WTC11 (cell line): ENCODE measurements around the gene PTGIS. TPM values are rescaled to one million over a fixed set of nuclear protein-coding genes. Genes with fewer than 3 reads are reported as not detected.

Experiments
- ATAC-seq: fragments of 200-7000 bp; cut with Tn5 transposase; 2 replicates; pipeline ENCODE4 v1.10.0; 2021; ENCODE audit warnings: mild to moderate bottlenecking, moderate library complexity
- CTCF ChIA-PET: fragments of 300-600 bp; sonication (Branson Sonifier 250); formaldehyde crosslinking; loops from one replicate; lab custom pipeline; 2021; ENCODE audit warnings: antibody characterized with exemption; lab: Charles Lee
- POLR2A ChIA-PET: fragments of 350-600 bp; sonication (Branson Sonifier 250); formaldehyde crosslinking; loops from one replicate; lab custom pipeline; 2021; ENCODE audit warnings: antibody characterized with exemption; lab: Charles Lee
- DNase-seq: peaks from one replicate; pipeline ENCODE4 v3.0.0; 2021; ENCODE audit warnings: low spot score
- H3K27ac Mint-ChIP-seq: 2 replicates; pipeline ENCODE4 v1.8.0; 2021; ENCODE audit warnings: mixed read lengths
- H3K27me3 Mint-ChIP-seq: 2 replicates; pipeline ENCODE4 v1.8.0; 2021; ENCODE audit warnings: low read depth, mild to moderate bottlenecking, moderate library complexity, mixed read lengths
- H3K36me3 Mint-ChIP-seq: 2 replicates; pipeline ENCODE4 v1.8.0; 2021; ENCODE audit warnings: mixed read lengths
- H3K4me1 Mint-ChIP-seq: 2 replicates; pipeline ENCODE4 v1.8.0; 2022; ENCODE audit warnings: mixed read lengths
- H3K4me3 Mint-ChIP-seq: 2 replicates; pipeline ENCODE4 v1.8.0; 2021; ENCODE audit warnings: mild to moderate bottlenecking, moderate library complexity, mixed read lengths
- H3K9me3 Mint-ChIP-seq: 2 replicates; pipeline ENCODE4 v1.8.0; 2021; ENCODE audit warnings: mixed read lengths
- ATF1 ChIP-seq: sonication (generic); formaldehyde crosslinking; IDR thresholded peaks from 2 replicates; pipeline ENCODE4 v1.8.1; 2023; ENCODE audit warnings: mild to moderate bottlenecking, moderate library complexity, missing genetic modification reagents
- CREB1 ChIP-seq: sonication (generic); formaldehyde crosslinking; IDR thresholded peaks from 2 replicates; pipeline ENCODE4 v1.8.0; 2023; ENCODE audit warnings: mild to moderate bottlenecking, missing genetic modification reagents
- E2F5 ChIP-seq: sonication (generic); formaldehyde crosslinking; IDR thresholded peaks from 2 replicates; pipeline ENCODE4 v1.8.1; 2022; ENCODE audit warnings: mild to moderate bottlenecking, moderate library complexity, missing genetic modification reagents
- FOXJ3 ChIP-seq: sonication (generic); formaldehyde crosslinking; IDR thresholded peaks from 2 replicates; pipeline ENCODE4 v1.9.0; 2021; ENCODE audit warnings: missing genetic modification reagents, mild to moderate bottlenecking, borderline replicate concordance
- FOXP1 ChIP-seq: sonication (generic); formaldehyde crosslinking; IDR thresholded peaks from 2 replicates; pipeline ENCODE4 v1.8.0; 2022; ENCODE audit warnings: missing genetic modification reagents, mild to moderate bottlenecking, moderate library complexity, borderline replicate concordance
- GABPB1 ChIP-seq: sonication (generic); formaldehyde crosslinking; IDR thresholded peaks from 2 replicates; pipeline ENCODE4 v1.8.1; 2023; ENCODE audit warnings: mild to moderate bottlenecking, missing genetic modification reagents
- HMGA2 ChIP-seq: fragments of 250-450 bp; sonication (Bioruptor Pico); IDR thresholded peaks from 2 replicates; pipeline ENCODE4 v1.4.0; 2021; ENCODE audit warnings: mild to moderate bottlenecking, moderate library complexity
- IRF1 ChIP-seq: sonication (generic); formaldehyde crosslinking; IDR thresholded peaks from 2 replicates; pipeline ENCODE4 v1.8.0; 2023; ENCODE audit warnings: missing genetic modification reagents
- NFE2L1 ChIP-seq: sonication (generic); formaldehyde crosslinking; IDR thresholded peaks from 2 replicates; pipeline ENCODE4 v1.8.1; 2023; ENCODE audit warnings: missing genetic modification reagents
- NR1H2 ChIP-seq: sonication (generic); formaldehyde crosslinking; IDR thresholded peaks from 2 replicates; pipeline ENCODE4 v1.9.0; 2021; ENCODE audit warnings: mild to moderate bottlenecking, moderate library complexity, missing genetic modification reagents
- OVOL2 ChIP-seq: fragments of 250-450 bp; sonication (Bioruptor Pico); IDR thresholded peaks from 2 replicates; pipeline ENCODE4 v1.9.0; 2021; ENCODE audit warnings: mild to moderate bottlenecking, borderline replicate concordance
- RELA ChIP-seq: sonication (generic); formaldehyde crosslinking; IDR thresholded peaks from 2 replicates; pipeline ENCODE4 v1.8.1; 2022; ENCODE audit warnings: missing genetic modification reagents, mild to moderate bottlenecking, borderline replicate concordance
- SMAD4 ChIP-seq: sonication (generic); formaldehyde crosslinking; IDR thresholded peaks from 2 replicates; pipeline ENCODE4 v1.8.0; 2022; ENCODE audit warnings: mild to moderate bottlenecking, missing genetic modification reagents
- ZNF232 ChIP-seq: sonication (generic); formaldehyde crosslinking; IDR thresholded peaks from 2 replicates; pipeline ENCODE4 v1.8.0; 2022; ENCODE audit warnings: mild to moderate bottlenecking, missing genetic modification reagents
- ZNF416 ChIP-seq: fragments of 250-450 bp; sonication (Bioruptor Pico); IDR thresholded peaks from 2 replicates; pipeline ENCODE4 v1.9.0; 2021; ENCODE audit warnings: mild to moderate bottlenecking, inconsistent platforms
- ZNF423 ChIP-seq: fragments of 250-450 bp; sonication (Bioruptor Pico); IDR thresholded peaks from 2 replicates; pipeline ENCODE4 v2.1.2; 2022; ENCODE audit warnings: mild to moderate bottlenecking, moderate library complexity
- ZNF425 ChIP-seq: fragments of 250-450 bp; sonication (Bioruptor Pico); conservative IDR thresholded peaks from 2 replicates; pipeline ENCODE4 v1.9.0; 2021; ENCODE audit warnings: mild to moderate bottlenecking
- ZNF512 ChIP-seq: sonication (generic); formaldehyde crosslinking; IDR thresholded peaks from 2 replicates; pipeline ENCODE4 v1.8.1; 2022; ENCODE audit warnings: missing genetic modification reagents, borderline replicate concordance
- ZSCAN18 ChIP-seq: fragments of 250-450 bp; sonication (Bioruptor Pico); IDR thresholded peaks from 2 replicates; pipeline ENCODE4 v2.1.2; 2022; ENCODE audit warnings: mild to moderate bottlenecking, moderate library complexity
- total RNA-seq: library from RNA; stranded (reverse); gene quantifications from 3 replicates; pipeline ENCODE4 v1.2.3, GENCODE V29; 2021
- TF ChIP-seq, protein P1 (sequence below): sonication (generic); formaldehyde crosslinking; IDR thresholded peaks from 2 replicates; pipeline ENCODE4 v1.8.0; 2023; ENCODE audit warnings: missing genetic modification reagents, mild to moderate bottlenecking, borderline replicate concordance

The PTGIS gene
- total RNA-seq, 1 experiment from 2014 or later, result 24.3 TPM

- no peak overlapping the region for H3K27ac Mint-ChIP-seq
- no peak for DNase-seq
- H3K4me1 Mint-ChIP-seq, result peaks cover 6% of the 10 kb centered on the region; the same call in 1 of the 2 replicates
- H3K9me3 Mint-ChIP-seq, result peaks cover 4% of the 10 kb centered on the region; the same call in 1 of the 2 replicates
- H3K4me3 Mint-ChIP-seq, result no peak overlapping the region
- no peaks in the 10 kb centered on the region; the same call in none of the 2 replicates for H3K27me3 Mint-ChIP-seq
- H3K36me3 Mint-ChIP-seq, result no peaks in the 10 kb centered on the region
- POLR2A ChIA-PET, result no interaction called here
- TF ChIP-seq ZNF232 (CRISPR knock-in tag), result no peak
- TF ChIP-seq CREB1 (CRISPR knock-in tag), result no peak
- TF ChIP-seq FOXP1 (CRISPR knock-in tag), result no peak
- no peak for TF ChIP-seq ZSCAN18 (CRISPR knock-in tag)
- no peak for TF ChIP-seq IRF1 (CRISPR knock-in tag)
- no peak for TF ChIP-seq GABPB1 (CRISPR knock-in tag)
- no peak for TF ChIP-seq ZNF512 (CRISPR knock-in tag)
- TF ChIP-seq, protein P1, sequence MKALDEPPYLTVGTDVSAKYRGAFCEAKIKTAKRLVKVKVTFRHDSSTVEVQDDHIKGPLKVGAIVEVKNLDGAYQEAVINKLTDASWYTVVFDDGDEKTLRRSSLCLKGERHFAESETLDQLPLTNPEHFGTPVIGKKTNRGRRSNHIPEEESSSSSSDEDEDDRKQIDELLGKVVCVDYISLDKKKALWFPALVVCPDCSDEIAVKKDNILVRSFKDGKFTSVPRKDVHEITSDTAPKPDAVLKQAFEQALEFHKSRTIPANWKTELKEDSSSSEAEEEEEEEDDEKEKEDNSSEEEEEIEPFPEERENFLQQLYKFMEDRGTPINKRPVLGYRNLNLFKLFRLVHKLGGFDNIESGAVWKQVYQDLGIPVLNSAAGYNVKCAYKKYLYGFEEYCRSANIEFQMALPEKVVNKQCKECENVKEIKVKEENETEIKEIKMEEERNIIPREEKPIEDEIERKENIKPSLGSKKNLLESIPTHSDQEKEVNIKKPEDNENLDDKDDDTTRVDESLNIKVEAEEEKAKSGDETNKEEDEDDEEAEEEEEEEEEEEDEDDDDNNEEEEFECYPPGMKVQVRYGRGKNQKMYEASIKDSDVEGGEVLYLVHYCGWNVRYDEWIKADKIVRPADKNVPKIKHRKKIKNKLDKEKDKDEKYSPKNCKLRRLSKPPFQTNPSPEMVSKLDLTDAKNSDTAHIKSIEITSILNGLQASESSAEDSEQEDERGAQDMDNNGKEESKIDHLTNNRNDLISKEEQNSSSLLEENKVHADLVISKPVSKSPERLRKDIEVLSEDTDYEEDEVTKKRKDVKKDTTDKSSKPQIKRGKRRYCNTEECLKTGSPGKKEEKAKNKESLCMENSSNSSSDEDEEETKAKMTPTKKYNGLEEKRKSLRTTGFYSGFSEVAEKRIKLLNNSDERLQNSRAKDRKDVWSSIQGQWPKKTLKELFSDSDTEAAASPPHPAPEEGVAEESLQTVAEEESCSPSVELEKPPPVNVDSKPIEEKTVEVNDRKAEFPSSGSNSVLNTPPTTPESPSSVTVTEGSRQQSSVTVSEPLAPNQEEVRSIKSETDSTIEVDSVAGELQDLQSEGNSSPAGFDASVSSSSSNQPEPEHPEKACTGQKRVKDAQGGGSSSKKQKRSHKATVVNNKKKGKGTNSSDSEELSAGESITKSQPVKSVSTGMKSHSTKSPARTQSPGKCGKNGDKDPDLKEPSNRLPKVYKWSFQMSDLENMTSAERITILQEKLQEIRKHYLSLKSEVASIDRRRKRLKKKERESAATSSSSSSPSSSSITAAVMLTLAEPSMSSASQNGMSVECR (CRISPR knock-in tag), result no peak
- TF ChIP-seq ZNF423 (CRISPR knock-in tag), result no peak
- TF ChIP-seq, all 79 proteins: peak for 0
- no peak for ATAC-seq
- CTCF ChIA-PET, result interaction anchor here (1.0 to 4.5 kb wide), 6 partner anchors 9 to 293 kb away, joined by 3 to 32 read pairs (median 7); no protein-coding TSS in a partner anchor
These were observed 26.4 kb upstream of the PTGIS start for GRCh38 chr20:49594143-49594930.

GRCh38 chr20:49593466-49594142 lies 25.7 kb upstream of the PTGIS start:
- POLR2A ChIA-PET, result no interaction called here
- peaks cover 6% of the 10 kb centered on the region; the same call in 1 of the 2 replicates for H3K4me1 Mint-ChIP-seq
- H3K36me3 Mint-ChIP-seq, result no peaks in the 10 kb centered on the region
- peaks cover 4% of the 10 kb centered on the region; the same call in 1 of the 2 replicates for H3K9me3 Mint-ChIP-seq
- ATAC-seq (no peak), DNase-seq (no peak)
- H3K27ac Mint-ChIP-seq, result no peak overlapping the region; the same call in 1 of the 2 replicates
- CTCF ChIA-PET, result interaction anchor here (1.0 to 4.5 kb wide), 5 partner anchors 10 to 294 kb away, joined by 3 to 32 read pairs (median 3); no protein-coding TSS in a partner anchor
- TF ChIP-seq RELA (CRISPR knock-in tag), result no peak
- no peak for TF ChIP-seq HMGA2 (CRISPR knock-in tag)
- TF ChIP-seq NR1H2 (CRISPR knock-in tag), result no peak
- TF ChIP-seq ATF1 (CRISPR knock-in tag), result no peak
- no peak for TF ChIP-seq ZNF416 (CRISPR knock-in tag)
- no peak for TF ChIP-seq GABPB1 (CRISPR knock-in tag)
- no peak for TF ChIP-seq SMAD4
- TF ChIP-seq ZNF423 (CRISPR knock-in tag), result no peak
- no peak for TF ChIP-seq NFE2L1
- TF ChIP-seq FOXJ3 (CRISPR knock-in tag), result no peak
- no peak for TF ChIP-seq ZNF425
- no peak for TF ChIP-seq E2F5 (CRISPR knock-in tag)
- no peak for TF ChIP-seq OVOL2 (CRISPR knock-in tag)
- no peak overlapping the region for H3K4me3 Mint-ChIP-seq
- no peaks in the 10 kb centered on the region; the same call in none of the 2 replicates for H3K27me3 Mint-ChIP-seq
